ENCODE measurements around the gene BGN.

The BGN gene

GRCh38 chrX:153475751-153476281 lies 19.0 kb upstream of the BGN start:
- H3K9ac ChIP-seq (ENCODE audit: low read length), result no peak overlapping the region
- H2BK120ac ChIP-seq (ENCODE audit: insufficient read depth, low read length, poor library complexity), result no peak overlapping the region
- DNase-seq, result peak; percentile 89 to 91
- no peak overlapping the region for H3K18ac ChIP-seq (ENCODE audit: low read length)
- no peak overlapping the region for H3K23ac ChIP-seq (ENCODE audit: low read length)
- H4K91ac ChIP-seq (ENCODE audit: low read depth, low read length), result peak overlapping the region; percentile 69
- H3K36me3 ChIP-seq (ENCODE audit: control insufficient read depth in 1 of 2, insufficient read depth in 2 of 2, low read length in 2 of 2), result no peaks in the 10 kb centered on the region
- peaks cover 21 to 25% of the 10 kb centered on the region in 2 experiments for H3K4me1 ChIP-seq (ENCODE audit: control insufficient read depth in 1 of 2, insufficient read depth in 2 of 2, low read length in 2 of 2)
- H4K8ac ChIP-seq (ENCODE audit: low read depth, low read length), result no peak overlapping the region
- no peak overlapping the region for H3K4me3 ChIP-seq (ENCODE audit: low read depth, low read length)
- no peak overlapping the region for H3K4ac ChIP-seq (ENCODE audit: low read depth, low read length)
- H3K4me2 ChIP-seq (ENCODE audit: low read length), result no peak overlapping the region
- H2AFZ ChIP-seq (ENCODE audit: insufficient read depth, low read length, poor library complexity), result no peak overlapping the region
- no peak overlapping the region for H4K12ac ChIP-seq (ENCODE audit: low read depth, low read length)
- no peak overlapping the region for H3K27ac ChIP-seq (ENCODE audit: low read depth, low read length)
- H2BK5ac ChIP-seq (ENCODE audit: low read depth, low read length, poor library complexity), result no peak overlapping the region
- no CpG with 5 or more reads among the region's 11 CpGs for WGBS (ENCODE audit: extremely low coverage, insufficient coverage, insufficient read length)
- no peaks in the 10 kb centered on the region for H3K27me3 ChIP-seq (ENCODE audit: insufficient read depth, low read length)
- H3K9me3 ChIP-seq (ENCODE audit: insufficient read depth, low read depth, low read length), result no peaks in the 10 kb centered on the region
- no peak overlapping the region for H3K14ac ChIP-seq (ENCODE audit: low read length)
- peaks cover 17% of the 10 kb centered on the region for H3K79me1 ChIP-seq (ENCODE audit: low read length)
- no peaks in the 10 kb centered on the region for H3K79me2 ChIP-seq (ENCODE audit: control insufficient read depth, insufficient read depth, low read length, poor library complexity)
- peak overlapping the region; percentile 29 for H2BK12ac ChIP-seq (ENCODE audit: low read length)
- H2AK5ac ChIP-seq (ENCODE audit: low read length), result no peak overlapping the region

GRCh38 chrX:153476666-153477363 lies 18.0 kb upstream of the BGN start:
- Histone ChIP-seq H3K23ac (ENCODE audit: low read length) (no peak overlapping the region), H3K79me2 (ENCODE audit: control insufficient read depth, insufficient read depth, low read length, poor library complexity) (no peaks in the 10 kb centered on the region), H2BK120ac (ENCODE audit: insufficient read depth, low read length, poor library complexity) (peak overlapping the region; percentile 83), H3K27me3 (ENCODE audit: insufficient read depth, low read length) (no peaks in the 10 kb centered on the region), H3K14ac (ENCODE audit: low read length) (peak overlapping the region; percentile 8), H3K9me3 (ENCODE audit: insufficient read depth, low read depth, low read length) (no peaks in the 10 kb centered on the region), H3K79me1 (ENCODE audit: low read length) (peaks cover 12% of the 10 kb centered on the region), H3K4me1 (ENCODE audit: control insufficient read depth in 1 of 2, insufficient read depth in 2 of 2, low read length in 2 of 2) (peaks cover 19 to 25% of the 10 kb centered on the region in 2 experiments), H3K9ac (ENCODE audit: low read length) (no peak overlapping the region), H2BK5ac (ENCODE audit: low read depth, low read length, poor library complexity) (no peak overlapping the region), H3K4me3 (ENCODE audit: low read depth, low read length) (no peak overlapping the region), H2AFZ (ENCODE audit: insufficient read depth, low read length, poor library complexity) (no peak overlapping the region), H4K8ac (ENCODE audit: low read depth, low read length) (no peak overlapping the region), H2AK5ac (ENCODE audit: low read length) (peak overlapping the region; percentile 71), H3K4ac (ENCODE audit: low read depth, low read length) (no peak overlapping the region), H3K4me2 (ENCODE audit: low read length) (no peak overlapping the region), H4K12ac (ENCODE audit: low read depth, low read length) (no peak overlapping the region), H3K27ac (ENCODE audit: low read depth, low read length) (no peak overlapping the region), H4K91ac (ENCODE audit: low read depth, low read length) (peak overlapping the region; percentile 69), H3K36me3 (ENCODE audit: control insufficient read depth in 1 of 2, insufficient read depth in 2 of 2, low read length in 2 of 2) (no peaks in the 10 kb centered on the region), H2BK12ac (ENCODE audit: low read length) (peak overlapping the region; percentile 45), H3K18ac (ENCODE audit: low read length) (no peak overlapping the region)
- peak in 1 of 2 donors; percentile 16 for DNase-seq
- no CpG with 5 or more reads among the region's 16 CpGs for WGBS (ENCODE audit: extremely low coverage, insufficient coverage, insufficient read length)

DNA sequence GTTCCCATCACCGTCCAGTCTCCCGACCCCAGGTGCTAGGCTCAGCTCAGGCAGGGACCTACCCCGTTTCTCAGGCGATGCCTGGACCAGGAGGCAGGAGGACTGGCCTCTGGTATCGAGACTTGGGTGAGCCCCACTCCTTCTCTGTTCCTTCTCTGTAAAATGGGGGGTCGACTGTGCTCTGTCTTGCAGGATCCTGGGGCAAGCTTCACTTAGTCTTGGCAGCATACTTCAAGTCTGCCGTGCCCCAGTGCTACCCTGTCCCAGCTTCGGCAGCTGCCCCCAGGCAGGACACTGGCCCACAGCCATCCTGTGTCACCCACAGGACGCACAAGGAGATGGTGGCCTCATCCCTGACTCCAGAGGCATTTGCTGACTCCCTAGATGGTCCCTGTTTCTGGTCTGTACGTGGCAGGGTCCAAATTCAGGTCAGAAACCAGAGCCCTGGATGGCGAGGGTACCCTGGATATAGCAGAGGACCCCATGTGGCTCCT lies 17.4 kb upstream of the BGN start:
- Histone ChIP-seq H3K36me3 (ENCODE audit: control insufficient read depth in 1 of 2, insufficient read depth in 2 of 2, low read length in 2 of 2) (no peaks in the 10 kb centered on the region), H3K4me1 (ENCODE audit: control insufficient read depth in 1 of 2, insufficient read depth in 2 of 2, low read length in 2 of 2) (peaks cover 19 to 25% of the 10 kb centered on the region in 2 experiments), H3K9me3 (ENCODE audit: insufficient read depth, low read depth, low read length) (no peaks in the 10 kb centered on the region), H4K91ac (ENCODE audit: low read depth, low read length) (peak overlapping the region; percentile 11), H3K27me3 (ENCODE audit: insufficient read depth, low read length) (no peaks in the 10 kb centered on the region), H2BK5ac (ENCODE audit: low read depth, low read length, poor library complexity) (no peak overlapping the region), H2BK120ac (ENCODE audit: insufficient read depth, low read length, poor library complexity) (no peak overlapping the region), H3K14ac (ENCODE audit: low read length) (peak overlapping the region; percentile 11), H3K23ac (ENCODE audit: low read length) (no peak overlapping the region), H4K12ac (ENCODE audit: low read depth, low read length) (no peak overlapping the region), H2AK5ac (ENCODE audit: low read length) (no peak overlapping the region), H3K4ac (ENCODE audit: low read depth, low read length) (no peak overlapping the region), H3K79me2 (ENCODE audit: control insufficient read depth, insufficient read depth, low read length, poor library complexity) (no peaks in the 10 kb centered on the region), H3K4me2 (ENCODE audit: low read length) (no peak overlapping the region), H4K8ac (ENCODE audit: low read depth, low read length) (no peak overlapping the region), H3K79me1 (ENCODE audit: low read length) (peaks cover 12% of the 10 kb centered on the region), H2AFZ (ENCODE audit: insufficient read depth, low read length, poor library complexity) (no peak overlapping the region), H3K9ac (ENCODE audit: low read length) (no peak overlapping the region), H3K27ac (ENCODE audit: low read depth, low read length) (no peak overlapping the region), H3K18ac (ENCODE audit: low read length) (no peak overlapping the region), H2BK12ac (ENCODE audit: low read length) (no peak overlapping the region), H3K4me3 (ENCODE audit: low read depth, low read length) (no peak overlapping the region)
- no peak for DNase-seq
- WGBS (ENCODE audit: extremely low coverage, insufficient coverage, insufficient read length), result no CpG with 5 or more reads among the region's 11 CpGs

DNA sequence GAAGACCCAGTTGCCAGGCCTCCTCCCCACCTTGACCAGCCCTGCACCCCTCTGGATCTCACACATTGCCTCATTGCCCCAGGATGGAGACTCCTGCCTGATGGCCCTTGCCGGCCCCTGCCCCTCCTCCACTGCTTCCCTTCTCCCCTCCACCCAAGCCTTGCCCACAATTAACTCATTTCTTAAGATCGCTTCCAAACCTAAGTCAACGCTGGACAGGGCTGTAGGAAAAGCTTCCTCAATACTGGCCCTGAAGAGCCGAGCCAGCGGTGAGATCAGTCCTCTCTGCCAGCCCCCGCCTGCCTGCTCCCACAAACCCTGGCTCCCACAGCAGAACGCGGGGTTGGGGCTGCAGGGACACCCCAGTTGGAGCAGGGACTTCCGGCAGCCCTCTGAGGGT lies 16.9 kb upstream of the BGN start:
- no peak overlapping the region for H3K23ac ChIP-seq (ENCODE audit: low read length)
- H3K18ac ChIP-seq (ENCODE audit: low read length), result no peak overlapping the region
- no peak overlapping the region for H4K12ac ChIP-seq (ENCODE audit: low read depth, low read length)
- no peak overlapping the region for H2AK5ac ChIP-seq (ENCODE audit: low read length)
- no peak overlapping the region for H3K27ac ChIP-seq (ENCODE audit: low read depth, low read length)
- H3K79me2 ChIP-seq (ENCODE audit: control insufficient read depth, insufficient read depth, low read length, poor library complexity), result no peaks in the 10 kb centered on the region
- no peaks in the 10 kb centered on the region for H3K36me3 ChIP-seq (ENCODE audit: control insufficient read depth in 1 of 2, insufficient read depth in 2 of 2, low read length in 2 of 2)
- H2BK120ac ChIP-seq (ENCODE audit: insufficient read depth, low read length, poor library complexity), result no peak overlapping the region
- peaks cover 12% of the 10 kb centered on the region for H3K79me1 ChIP-seq (ENCODE audit: low read length)
- no peak overlapping the region for H3K14ac ChIP-seq (ENCODE audit: low read length)
- no peak overlapping the region for H2BK5ac ChIP-seq (ENCODE audit: low read depth, low read length, poor library complexity)
- no peak overlapping the region for H4K8ac ChIP-seq (ENCODE audit: low read depth, low read length)
- WGBS (ENCODE audit: extremely low coverage, insufficient coverage, insufficient read length), result no CpG with 5 or more reads among the region's 9 CpGs
- DNase-seq, result no peak
- no peak overlapping the region for H3K4me3 ChIP-seq (ENCODE audit: low read depth, low read length)
- peaks cover 19 to 25% of the 10 kb centered on the region in 2 experiments for H3K4me1 ChIP-seq (ENCODE audit: control insufficient read depth in 1 of 2, insufficient read depth in 2 of 2, low read length in 2 of 2)
- no peak overlapping the region for H2BK12ac ChIP-seq (ENCODE audit: low read length)
- H2AFZ ChIP-seq (ENCODE audit: insufficient read depth, low read length, poor library complexity), result no peak overlapping the region
- H3K4me2 ChIP-seq (ENCODE audit: low read length), result no peak overlapping the region
- peak overlapping the region; percentile 11 for H4K91ac ChIP-seq (ENCODE audit: low read depth, low read length)
- no peak overlapping the region for H3K4ac ChIP-seq (ENCODE audit: low read depth, low read length)
- H3K9ac ChIP-seq (ENCODE audit: low read length), result no peak overlapping the region
- H3K9me3 ChIP-seq (ENCODE audit: insufficient read depth, low read depth, low read length), result no peaks in the 10 kb centered on the region
- H3K27me3 ChIP-seq (ENCODE audit: insufficient read depth, low read length), result no peaks in the 10 kb centered on the region

Measured in trophoblast cell (in vitro differentiated cells and primary cell).